Fibroblast of skin of right quadriceps (primary cell): ENCODE measurements around the gene CBLC.
"Not testable (repeated sequence)": the region's sequence is repeated elsewhere in the genome, so short reads cannot be mapped to it uniquely, and the experiment has no call there.

Experiments used
- DNase-seq: peaks from one replicate; pipeline ENCODE4 v3.0.0-alpha.2; 2013

CBLC gene

DNA sequence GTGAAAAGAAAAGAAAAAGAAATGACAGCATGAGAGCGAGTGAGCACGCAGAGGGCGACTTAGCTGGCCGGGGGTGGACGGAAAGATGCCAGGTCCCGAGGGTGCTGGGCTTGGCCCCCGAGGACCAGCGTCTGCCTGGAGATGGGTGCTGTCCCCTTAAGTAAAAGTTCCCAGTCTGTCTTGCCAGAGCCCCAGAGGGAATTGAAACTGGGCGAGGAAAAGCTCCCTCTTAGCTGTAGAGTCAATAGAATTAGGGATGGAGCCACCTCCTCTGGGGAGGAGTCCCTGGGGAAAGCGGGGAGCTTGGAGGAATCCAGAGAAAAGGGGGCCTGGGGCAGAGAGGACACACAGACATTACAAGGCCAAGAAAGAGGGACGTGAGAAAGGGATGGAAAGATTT, 44.5 kb downstream of the CBLC start:
- DNase-seq: no peak

DNA sequence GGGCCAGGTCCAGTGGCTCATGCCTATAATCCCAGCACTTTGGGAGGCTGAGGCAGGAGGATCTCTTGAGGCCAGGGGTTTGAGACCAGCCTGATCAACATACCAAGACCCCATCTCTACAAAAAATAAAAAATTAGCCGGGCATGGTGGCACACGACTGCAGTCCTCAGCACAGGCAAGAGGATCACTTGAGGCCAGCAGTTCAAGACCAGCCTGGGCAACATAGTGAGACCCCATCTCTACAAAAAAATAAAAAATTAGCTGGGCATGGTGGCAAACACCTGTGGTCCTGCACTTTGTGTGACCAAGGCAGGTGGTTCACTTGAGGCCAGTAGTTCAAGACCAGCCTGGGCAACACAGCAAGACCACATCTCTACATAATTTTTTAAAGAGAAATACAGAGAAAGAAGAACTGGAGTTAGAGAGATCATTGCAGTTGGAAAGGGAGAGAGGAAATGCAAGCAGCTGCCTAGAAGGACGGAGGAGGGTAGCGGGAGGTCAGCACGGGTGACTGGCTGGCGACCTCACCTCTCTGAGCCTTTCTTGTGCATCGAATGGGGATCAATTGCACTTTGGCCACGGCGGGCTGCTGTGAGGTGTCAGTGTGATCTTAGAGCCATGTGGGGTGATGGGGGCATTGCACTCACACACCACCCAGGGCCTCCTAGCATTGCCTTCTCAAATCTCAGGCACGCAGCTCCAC, 45.1 kb downstream of the CBLC start:
- DNase-seq: no peak

DNA sequence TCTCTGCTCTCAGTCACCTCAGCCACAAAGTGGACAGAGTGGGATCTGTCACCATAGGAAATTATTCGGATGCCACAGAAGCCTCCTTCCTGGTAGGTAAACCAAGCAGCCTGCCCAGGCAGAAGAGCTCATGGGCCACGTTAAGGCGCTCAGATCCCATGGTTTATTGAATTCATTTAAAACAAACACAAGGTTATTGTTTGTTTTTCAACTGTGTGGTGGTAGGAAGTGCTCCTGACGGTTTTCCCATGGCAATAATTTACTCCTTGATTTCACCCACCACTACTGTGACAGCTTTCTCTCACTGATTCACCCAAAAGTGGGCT, 45.6 kb downstream of the CBLC start:
- DNase-seq: no peak

DNA sequence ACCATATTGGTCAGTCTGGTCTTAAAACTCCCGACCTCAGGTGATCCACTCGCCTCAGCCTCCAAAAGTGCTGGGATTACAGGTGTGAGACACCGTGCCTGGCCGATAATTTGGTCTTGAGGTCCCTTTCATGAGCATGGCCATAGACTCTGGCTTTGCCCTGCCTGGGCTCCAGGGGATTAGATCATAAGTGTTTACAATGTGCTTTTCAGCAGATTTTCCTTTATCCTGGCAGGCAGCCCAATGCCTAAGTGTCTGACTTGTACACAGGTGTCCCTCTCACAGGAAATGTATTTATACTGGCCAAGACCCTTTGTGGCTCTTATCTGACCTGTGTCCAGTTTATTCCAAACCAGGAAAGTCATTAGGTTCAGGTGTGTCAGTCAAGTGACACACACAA, 47.1 kb downstream of the CBLC start:
- no peak for DNase-seq

DNA sequence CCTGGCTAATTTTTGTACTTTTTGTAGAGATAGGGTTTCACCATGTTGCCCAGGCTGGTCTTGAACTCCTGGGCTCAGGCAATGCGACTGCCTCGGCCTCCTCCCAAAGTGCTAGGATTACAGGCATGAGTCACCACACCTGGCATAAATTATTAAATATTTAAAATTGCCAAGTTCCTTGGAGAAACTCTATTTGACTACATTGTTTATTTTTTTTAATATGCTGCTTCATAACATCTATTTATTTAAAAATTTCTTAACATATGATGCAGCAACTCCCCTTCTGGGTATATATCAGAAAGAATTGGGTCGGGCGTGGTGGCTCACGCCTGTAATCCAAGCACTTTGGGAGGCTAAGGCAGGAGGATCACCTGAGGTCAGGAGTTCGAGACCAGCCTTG, 55.2 kb downstream of the CBLC start:
- DNase-seq: not testable (repeated sequence)

DNA sequence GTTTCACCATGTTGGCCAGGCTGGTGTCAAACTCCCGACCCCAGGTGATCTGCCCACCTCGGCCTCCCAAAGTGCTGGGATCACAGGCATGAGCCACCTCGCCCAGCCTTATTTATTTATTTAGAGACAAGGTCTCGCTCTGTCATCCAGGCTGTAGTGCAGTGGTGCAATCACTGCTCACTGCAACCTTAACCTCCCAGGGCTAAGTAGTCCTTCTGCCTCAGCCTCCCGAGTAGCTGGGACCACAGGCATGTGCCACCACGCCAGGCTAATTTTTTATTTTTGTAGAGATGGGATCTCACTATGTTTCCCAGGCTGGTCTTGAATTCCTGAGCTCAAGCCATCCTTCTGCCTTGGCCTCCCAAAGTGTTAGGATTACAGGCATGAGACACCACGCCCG, 56.7 kb downstream of the CBLC start:
- not testable (repeated sequence) for DNase-seq

DNA sequence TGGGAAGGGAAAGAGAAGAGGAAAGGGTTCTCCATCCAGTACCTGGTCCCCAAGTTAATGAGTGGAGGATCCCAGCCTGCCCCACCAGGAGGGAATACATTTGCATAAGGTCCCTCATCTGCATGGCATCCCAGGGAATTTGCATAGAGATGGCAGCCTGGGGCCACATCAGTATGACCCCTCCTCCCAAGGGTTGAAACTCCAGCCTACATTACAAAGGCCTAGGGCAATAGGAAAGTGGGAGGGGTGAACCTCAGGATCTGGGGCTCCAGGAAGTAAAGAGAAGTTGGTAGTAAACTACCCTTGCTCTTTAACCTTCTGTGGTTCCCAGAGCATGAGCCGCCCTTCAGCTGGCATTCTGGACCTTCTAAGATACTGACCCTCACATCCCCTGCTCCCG, 61.6 kb downstream of the CBLC start:
- no peak for DNase-seq

DNA sequence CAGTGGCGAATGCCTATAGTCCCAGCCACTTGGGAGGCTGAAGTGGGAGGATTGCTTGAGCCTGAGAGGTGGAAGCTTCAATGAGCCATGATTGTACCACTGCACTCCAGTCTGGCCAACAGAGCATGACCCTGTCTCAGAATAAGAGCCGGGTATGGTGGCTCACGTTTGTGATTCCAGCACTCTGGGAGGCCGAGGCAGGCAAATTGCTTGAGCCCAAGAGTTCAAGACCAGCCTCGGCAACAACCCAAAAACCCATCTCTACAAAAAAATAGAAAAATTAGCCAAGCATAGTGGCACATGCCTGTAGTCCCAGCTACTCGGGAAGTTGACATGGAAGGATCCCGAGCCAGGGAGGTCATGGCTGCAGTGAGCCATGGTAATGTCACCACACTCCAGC, 63.1 kb downstream of the CBLC start:
- DNase-seq: no peak

DNA sequence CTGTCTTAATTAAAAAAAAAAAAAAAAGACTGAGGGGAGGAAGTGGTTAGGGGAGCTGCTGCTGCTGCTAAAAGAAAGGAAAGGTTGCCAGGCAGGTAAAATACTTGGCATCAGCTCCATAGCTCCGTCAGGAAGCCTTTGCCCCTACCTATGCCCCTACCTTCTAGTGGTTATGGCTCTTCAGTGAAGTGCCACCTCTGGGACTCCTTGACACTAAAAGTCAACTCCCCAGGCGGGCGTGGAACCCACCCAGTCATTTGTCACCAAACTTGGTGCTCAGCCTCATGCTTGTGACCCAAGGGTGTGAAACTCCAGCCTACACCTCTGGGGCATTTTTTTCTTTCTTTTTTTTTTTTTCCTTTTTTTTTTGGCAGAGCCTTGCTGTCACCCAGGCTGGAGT, 63.5 kb downstream of the CBLC start:
- no peak for DNase-seq

DNA sequence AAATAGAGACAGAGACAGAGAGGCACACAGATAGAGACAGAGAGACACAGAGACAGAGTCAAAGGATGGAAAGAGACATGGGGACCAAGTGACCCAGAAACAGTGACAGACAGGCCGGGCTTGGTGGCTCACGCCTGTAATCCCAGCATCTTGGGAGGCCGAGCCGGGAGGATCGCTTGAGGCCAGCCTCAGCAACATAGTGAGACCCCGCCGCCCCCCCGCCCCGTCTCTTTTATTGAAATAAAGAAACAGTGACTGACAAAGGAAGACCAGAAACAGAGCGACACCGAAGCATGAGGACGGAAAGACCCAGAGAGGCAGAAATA, 67.6 kb downstream of the CBLC start:
- no peak for DNase-seq

DNA sequence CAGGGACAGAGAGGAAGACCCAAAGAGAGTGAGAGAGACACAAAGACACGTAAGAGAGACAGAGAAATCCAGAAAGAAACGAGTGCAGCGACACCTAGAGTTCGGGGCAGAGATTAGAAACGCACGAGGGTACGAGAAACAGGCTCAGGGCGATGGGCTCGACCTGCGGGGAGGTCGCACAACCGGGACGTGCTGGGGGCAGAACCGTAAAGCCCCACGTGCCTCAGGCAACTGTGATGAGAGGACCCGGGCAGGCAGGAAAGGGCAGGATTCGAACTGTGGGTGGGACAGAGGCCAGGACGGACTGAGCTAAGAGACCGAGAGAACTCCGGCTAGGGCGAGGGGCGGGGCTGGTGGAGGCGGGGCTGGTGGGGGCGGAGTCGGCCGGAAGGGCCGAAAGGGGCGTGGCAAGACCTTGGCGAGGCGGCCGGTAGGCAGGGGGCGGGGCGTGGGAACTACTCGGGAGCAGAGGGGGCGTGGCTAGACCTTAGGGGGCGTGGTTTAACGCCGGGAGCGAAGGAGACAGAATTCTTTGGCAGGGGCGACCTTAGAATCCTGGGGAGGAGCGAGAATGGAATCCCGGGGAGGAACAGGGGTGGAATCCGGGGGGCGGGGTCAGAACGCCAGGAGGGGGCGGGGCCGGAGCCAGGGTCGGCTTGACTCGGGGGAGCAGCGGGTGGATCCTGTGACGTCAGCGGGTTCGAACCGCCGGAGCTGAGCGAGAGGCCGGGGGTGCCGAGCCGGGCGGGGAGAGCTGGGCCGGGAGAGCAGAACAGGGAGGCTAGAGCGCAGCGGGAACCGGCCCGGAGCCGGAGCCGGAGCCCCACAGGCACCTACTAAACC, 68.1 kb downstream of the CBLC start, which contains the start of gene NECTIN2:
Gene NECTIN2, plus strand, starts transcription at position 686 of the 843 bp plus-strand sequence. CDS start 229 bp downstream, outside the sequence.
- DNase-seq: peak; percentile 98

DNA sequence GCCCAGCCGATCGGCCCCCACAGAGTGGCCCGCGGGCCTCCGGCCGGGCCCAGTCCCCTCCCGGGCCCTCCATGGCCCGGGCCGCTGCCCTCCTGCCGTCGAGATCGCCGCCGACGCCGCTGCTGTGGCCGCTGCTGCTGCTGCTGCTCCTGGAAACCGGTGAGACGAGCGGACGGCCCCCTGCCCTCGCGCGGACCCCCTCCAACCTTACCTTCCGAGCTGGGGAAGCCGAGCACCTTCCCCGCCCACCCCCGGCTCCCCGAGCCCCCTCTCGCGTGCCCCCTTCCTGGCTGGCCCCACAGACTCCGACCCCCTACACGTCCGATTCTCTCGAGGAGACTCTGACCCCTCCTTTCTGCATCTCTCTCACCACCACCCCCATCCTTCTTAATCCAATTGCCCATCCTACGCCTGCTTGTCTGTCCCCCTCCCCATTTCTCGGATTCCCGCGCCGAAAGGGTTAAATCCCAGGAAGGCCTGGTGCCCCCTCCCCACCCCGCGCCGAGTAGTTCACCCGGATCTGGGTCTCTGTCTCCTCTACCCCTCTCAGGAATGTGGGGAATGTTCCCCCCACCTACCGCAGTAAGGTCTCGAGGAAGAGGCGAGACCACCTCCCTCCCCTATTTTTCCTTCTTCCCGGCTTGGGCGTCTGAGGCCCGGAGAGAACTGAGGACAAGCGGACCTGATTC, 68.9 kb downstream of the CBLC start:
- peak; percentile 62 for DNase-seq

DNA sequence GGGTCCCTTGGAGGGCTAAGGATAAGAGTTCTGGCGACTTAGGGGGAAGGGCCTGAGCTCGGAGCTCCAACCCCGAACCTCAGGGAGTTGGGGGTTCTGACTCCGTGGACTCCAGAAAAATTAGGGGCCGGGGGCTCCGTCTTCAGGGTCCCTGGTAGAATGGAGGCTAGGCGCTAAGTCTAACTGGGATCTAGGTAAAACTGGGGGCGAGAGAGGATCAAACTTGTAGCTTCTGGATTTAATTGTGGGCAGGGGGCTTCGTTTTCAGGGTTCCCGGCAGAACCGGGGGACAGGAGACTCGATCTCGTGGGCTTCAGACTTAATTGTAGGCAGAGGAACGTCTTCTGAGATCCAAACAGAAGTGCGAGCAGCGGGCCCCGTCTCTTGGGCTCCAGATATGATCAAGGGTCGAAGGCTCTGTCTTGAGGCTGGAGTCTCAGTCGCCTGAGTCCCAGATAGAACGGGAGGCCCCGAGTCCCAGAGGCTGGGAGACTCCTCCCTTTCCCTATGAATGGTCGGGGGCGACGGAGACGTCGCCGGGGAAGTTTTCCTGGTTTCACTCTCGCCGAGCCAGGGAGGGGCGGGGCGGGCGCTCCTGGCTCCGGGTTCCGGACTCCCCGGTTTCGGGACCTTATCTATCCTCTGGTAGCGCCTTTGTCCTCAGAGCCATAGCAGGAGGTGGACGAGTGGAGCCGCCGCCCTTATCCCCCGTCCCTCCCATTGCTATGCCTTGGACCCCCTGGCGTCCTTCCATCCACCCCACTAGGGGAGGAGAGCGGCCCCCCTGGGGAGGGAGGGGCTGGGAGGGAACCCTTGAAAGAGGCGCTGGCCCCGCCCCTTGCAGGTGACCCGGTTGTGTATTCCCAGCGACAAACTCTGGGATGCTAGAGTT, 69.7 kb downstream of the CBLC start:
- DNase-seq: peak; percentile 50

DNA sequence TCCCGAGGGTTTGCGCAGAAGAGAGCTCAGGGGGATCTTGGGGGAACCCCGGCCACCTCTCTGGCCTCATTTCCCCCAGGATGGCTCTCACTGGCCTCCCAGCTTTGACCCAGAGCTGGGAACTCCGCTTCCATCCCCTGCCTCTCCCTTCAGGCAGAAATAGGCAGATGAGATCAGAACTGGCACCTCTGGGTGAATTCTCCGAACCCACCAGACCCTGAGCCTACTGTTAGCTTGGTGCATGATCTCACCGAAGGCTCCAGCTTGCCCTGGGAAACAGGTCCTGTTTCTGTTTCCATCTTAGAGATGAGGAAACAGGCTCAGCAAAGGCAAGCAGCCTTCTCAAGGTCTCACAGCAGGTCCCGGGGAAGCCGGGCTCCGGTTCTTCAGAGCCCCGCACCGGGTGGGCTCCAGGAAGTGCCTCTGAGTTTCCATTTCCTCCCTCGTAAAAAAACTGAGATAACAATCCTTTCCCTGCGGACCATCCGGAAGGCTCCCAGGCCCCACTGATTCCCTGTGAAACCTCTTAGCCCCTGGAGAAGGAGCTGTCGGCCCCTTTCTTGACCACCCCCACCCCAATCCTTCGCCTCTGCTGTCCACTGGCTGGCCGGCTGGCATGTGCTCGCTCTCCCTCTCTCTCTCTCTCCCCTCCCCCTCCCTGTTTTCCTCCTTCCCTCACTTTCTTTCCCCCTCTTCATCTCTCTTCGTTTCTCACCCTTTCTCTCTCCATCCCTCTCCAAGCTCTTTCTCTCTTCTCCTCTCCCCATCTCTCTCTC, 70.5 kb downstream of the CBLC start:
- DNase-seq: peak; percentile 37

DNA sequence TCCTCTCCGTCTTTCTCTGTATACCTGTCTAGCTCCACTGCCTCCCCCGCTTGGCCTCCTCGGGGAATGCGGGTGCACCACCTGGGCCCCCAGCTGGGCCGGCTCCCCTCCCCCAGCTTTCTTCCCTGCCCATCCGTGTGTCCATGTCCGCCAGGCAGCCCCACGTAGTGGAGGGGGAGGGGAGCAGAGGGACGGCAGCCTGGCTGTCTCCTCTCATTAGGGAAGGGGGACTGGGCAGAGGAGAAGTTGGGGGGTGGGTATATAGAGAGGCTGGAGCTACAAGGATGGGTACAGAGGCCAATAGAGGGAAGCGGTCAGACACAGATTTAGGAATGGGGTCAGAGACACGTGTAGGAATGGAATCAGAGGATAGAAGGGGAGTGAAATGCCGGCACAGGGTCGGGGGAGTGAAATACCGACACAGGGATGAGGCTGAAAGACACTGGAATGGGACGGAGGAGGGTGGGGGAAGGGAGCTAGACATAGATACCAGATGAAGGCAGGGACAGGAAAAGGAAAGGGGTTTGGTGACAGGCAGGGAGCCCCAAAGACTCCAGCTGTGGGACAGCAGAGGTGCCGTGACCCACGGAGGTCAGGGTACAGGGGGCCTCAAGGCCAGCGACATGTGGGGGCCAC, 71.2 kb downstream of the CBLC start:
- no peak for DNase-seq
